ENCODE data around the gene DOK1.

The DOK1 gene

GRCh38 chr2:74603282-74604000 is 48.9 kb downstream of the DOK1 start:
- DNase-seq (ENCODE audit: low read depth), result no peak

- DNase-seq (ENCODE audit: low read depth), result no peak
Observed at GRCh38 chr2:74606927-74607326, 52.4 kb downstream of the DOK1 start.
